Neutrophil (primary cell): ENCODE measurements around the gene SAMD14.

Experiments used
- H3K27ac ChIP-seq: fragments of 200-600 bp; sonication (generic); 2 replicates; pipeline ENCODE4 v1.5.1; 2016; ENCODE audit warnings: mild to moderate bottlenecking, moderate library complexity
- H3K27me3 ChIP-seq: fragments of 200-600 bp; sonication (generic); 2 replicates; pipeline ENCODE4 v1.6.0; 2016; ENCODE audit warnings: mild to moderate bottlenecking
- H3K36me3 ChIP-seq: fragments of 200-600 bp; sonication (generic); 2 replicates; pipeline ENCODE4 v1.5.1; 2017
- H3K4me1 ChIP-seq, 2 experiments: fragments of 200-600 bp in 1 of 2; sonication (generic) in 1 of 2; 1 replicate in 1 of 2; 2 replicates in 1 of 2; pipeline versions ENCODE4 v1.5.1 to v1.6.1; 2013 to 2016; ENCODE audit warnings: low read depth in 1 of 2, low read length in 1 of 2, mild to moderate bottlenecking in 1 of 2, moderate library complexity in 1 of 2; ENCODE audit not compliant: control insufficient read depth in 1 of 2, insufficient read depth in 1 of 2
- H3K4me3 ChIP-seq, 2 experiments: fragments of 200-600 bp in 1 of 2; sonication (generic) in 1 of 2; 1 replicate in 1 of 2; 2 replicates in 1 of 2; pipeline ENCODE4 v1.5.1; 2013 to 2016; ENCODE audit warnings: low read depth in 1 of 2, low read length in 1 of 2, mild to moderate bottlenecking in 1 of 2, moderate library complexity in 1 of 2
- H3K9me3 ChIP-seq: fragments of 200-600 bp; sonication (generic); 2 replicates; pipeline ENCODE4 v1.5.1; 2016
- TF ChIP-seq, protein P1 (sequence below): fragments of 200-600 bp; sonication (generic); IDR thresholded peaks from 2 replicates; pipeline ENCODE4 v1.5.1; 2016; ENCODE audit warnings: antibody characterized with exemption

The SAMD14 gene

GRCh38 chr17:50161023-50161910, 31.3 kb upstream of the SAMD14 start:
- H3K36me3 ChIP-seq = no peaks in the 10 kb centered on the region
- peak overlapping the region; percentile 68 to 75 for H3K4me3 ChIP-seq
- H3K27ac ChIP-seq = peak overlapping the region; percentile 40
- peaks cover 9% of the 10 kb centered on the region for H3K27me3 ChIP-seq
- peaks cover 13 to 14% of the 10 kb centered on the region in 2 experiments for H3K4me1 ChIP-seq
- no peaks in the 10 kb centered on the region for H3K9me3 ChIP-seq
- TF ChIP-seq, protein P1, sequence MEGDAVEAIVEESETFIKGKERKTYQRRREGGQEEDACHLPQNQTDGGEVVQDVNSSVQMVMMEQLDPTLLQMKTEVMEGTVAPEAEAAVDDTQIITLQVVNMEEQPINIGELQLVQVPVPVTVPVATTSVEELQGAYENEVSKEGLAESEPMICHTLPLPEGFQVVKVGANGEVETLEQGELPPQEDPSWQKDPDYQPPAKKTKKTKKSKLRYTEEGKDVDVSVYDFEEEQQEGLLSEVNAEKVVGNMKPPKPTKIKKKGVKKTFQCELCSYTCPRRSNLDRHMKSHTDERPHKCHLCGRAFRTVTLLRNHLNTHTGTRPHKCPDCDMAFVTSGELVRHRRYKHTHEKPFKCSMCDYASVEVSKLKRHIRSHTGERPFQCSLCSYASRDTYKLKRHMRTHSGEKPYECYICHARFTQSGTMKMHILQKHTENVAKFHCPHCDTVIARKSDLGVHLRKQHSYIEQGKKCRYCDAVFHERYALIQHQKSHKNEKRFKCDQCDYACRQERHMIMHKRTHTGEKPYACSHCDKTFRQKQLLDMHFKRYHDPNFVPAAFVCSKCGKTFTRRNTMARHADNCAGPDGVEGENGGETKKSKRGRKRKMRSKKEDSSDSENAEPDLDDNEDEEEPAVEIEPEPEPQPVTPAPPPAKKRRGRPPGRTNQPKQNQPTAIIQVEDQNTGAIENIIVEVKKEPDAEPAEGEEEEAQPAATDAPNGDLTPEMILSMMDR = peak; percentile 99

- Histone ChIP-seq H3K27me3 (peaks cover 9% of the 10 kb centered on the region), H3K27ac (no peak overlapping the region), H3K4me3 (no peak overlapping the region), H3K4me1 (peaks cover 13 to 14% of the 10 kb centered on the region in 2 experiments), H3K36me3 (no peaks in the 10 kb centered on the region), H3K9me3 (no peaks in the 10 kb centered on the region)
- TF ChIP-seq, protein P1 = no peak
Measured at GRCh38 chr17:50157891-50158290, 27.9 kb upstream of the SAMD14 start.

DNA sequence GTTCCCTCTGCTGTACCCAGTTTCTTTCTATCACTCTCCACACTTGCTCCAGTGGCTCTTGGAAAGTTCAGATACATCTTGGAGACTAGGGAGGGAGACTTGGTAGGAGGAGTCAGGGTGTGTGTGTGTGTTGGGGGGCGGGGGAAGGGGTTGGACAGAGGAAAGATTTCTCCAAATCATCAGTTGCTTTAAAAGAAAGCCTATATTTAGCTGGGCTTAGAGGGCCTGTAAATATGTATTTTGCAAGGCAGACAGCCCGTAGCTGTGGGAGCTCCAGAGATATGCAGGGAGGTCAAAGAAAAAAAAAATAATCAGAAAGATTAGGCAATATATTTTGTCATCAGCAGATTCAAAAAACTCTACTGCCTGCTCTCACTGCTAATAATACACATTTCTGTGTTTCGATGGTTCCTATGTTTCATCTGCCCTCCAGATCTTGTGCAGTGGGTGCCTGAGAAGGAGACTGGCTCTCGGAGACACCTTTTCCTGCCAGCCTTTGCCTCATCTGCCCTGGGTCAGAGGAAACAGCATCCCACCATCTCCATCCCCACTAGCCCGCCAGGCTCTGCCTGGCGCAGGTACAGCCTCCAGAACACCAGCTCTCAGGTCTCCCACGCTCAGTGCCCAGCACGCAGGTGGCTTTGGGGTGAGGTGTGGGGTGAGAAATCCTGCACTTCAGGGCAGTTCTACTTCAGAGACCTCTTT, 25.3 kb upstream of the SAMD14 start:
- H3K4me3 ChIP-seq = no peak overlapping the region
- H3K36me3 ChIP-seq = no peaks in the 10 kb centered on the region
- no peaks in the 10 kb centered on the region for H3K9me3 ChIP-seq
- H3K27me3 ChIP-seq = no peaks in the 10 kb centered on the region
- peaks cover 14 to 20% of the 10 kb centered on the region in 2 experiments for H3K4me1 ChIP-seq
- TF ChIP-seq, protein P1 = no peak
- H3K27ac ChIP-seq = no peak overlapping the region

GRCh38 chr17:50154604-50155003, 24.6 kb upstream of the SAMD14 start:
- peak overlapping the region; percentile 99 for H3K27ac ChIP-seq
- TF ChIP-seq, protein P1 = no peak
- no peaks in the 10 kb centered on the region for H3K27me3 ChIP-seq
- H3K36me3 ChIP-seq = no peaks in the 10 kb centered on the region
- no peaks in the 10 kb centered on the region for H3K9me3 ChIP-seq
- H3K4me1 ChIP-seq = peaks cover 14 to 20% of the 10 kb centered on the region in 2 experiments
- H3K4me3 ChIP-seq = no peak overlapping the region

DNA sequence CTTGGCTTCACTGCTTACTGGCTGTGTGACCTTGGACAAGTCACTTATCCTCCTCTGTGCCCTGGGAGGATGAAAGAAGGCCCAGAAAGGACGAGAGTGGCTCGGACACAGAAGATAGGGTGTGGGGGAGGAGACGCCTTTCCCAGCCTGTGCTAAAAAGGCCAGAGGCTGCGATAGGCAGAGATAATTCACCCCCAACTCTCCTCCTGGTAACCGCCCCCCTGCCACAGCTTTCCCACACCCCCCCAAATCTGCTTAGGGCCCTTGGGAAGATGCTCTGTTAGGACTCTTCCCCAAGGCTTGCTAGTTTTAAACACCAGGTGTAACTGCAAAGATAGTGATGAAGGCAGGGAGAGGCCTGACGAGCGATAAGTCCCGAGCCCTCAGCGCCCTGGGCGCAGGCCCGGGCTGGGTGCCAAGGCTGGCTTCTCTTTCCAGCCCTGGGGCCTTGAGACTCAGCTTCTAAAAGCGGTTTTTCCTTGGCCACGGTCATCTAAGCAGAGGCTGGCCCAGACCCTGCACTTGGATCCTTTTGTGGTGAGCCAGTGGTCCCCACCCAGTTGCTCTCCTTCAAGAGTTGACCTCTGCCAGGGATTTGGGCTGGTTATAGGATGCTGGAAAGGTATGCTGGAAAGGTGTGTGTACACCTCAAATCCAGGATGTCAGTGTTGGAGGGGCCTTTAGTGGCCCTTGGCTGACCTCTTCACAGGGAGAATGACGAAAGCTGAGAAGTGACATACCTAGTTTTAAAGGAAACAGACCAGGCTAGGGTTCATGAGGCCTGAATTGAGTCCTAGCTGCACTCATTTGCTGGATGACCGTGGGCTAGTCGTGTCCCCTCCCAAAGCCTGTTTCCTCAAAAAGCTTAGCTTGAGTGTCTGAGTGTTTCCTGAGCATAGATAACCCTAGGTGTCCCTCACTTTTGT, 24.0 kb upstream of the SAMD14 start:
- Histone ChIP-seq H3K4me3 (no peak overlapping the region), H3K36me3 (no peaks in the 10 kb centered on the region), H3K27me3 (no peaks in the 10 kb centered on the region), H3K9me3 (no peaks in the 10 kb centered on the region), H3K27ac (peak overlapping the region; percentile 99), H3K4me1 (peaks cover 14 to 22% of the 10 kb centered on the region in 2 experiments)
- TF ChIP-seq, protein P1 = no peak
